T-cell (primary cell): ENCODE measurements around the gene DNMT3L. TPM values are rescaled to one million over a fixed set of nuclear protein-coding genes. Genes with fewer than 3 reads are reported as not detected.
A peak's percentile ranks its signal among the peaks of the same experiment; 100 is the strongest.

Experiments
- ATAC-seq, 4 experiments: fragments of 200-7000 bp in 3 of 4; fragments of 150-1000 bp in 1 of 4; cut with Tn5 transposase; replicated peaks in 1 of 4; 1 replicate in 3 of 4; 2 replicates in 1 of 4; pipeline ENCODE4 v1.10.0; 2021; ENCODE audit warnings: moderate library complexity in 3 of 4, mild to moderate bottlenecking in 2 of 4, moderate number of reproducible peaks in 1 of 4
- CTCF ChIA-PET, 2 donors: fragments of 300-600 bp; sonication (Branson Sonifier 250); formaldehyde crosslinking; loops; one replicate each; lab custom pipeline; 2022; ENCODE audit warnings: antibody characterized with exemption in 2 of 2; lab: Charles Lee
- POLR2A ChIA-PET, 2 donors: fragments of 300-600 bp; sonication (Branson Sonifier 250); formaldehyde crosslinking; loops; one replicate each; lab custom pipeline; 2022; ENCODE audit warnings: antibody characterized with exemption in 2 of 2; lab: Charles Lee
- DNase-seq, 35 experiments: peaks; one replicate each; pipeline versions ENCODE4 v3.0.0 to v3.0.0-alpha.2; 2013 to 2023
- H3K27ac ChIP-seq: one replicate; pipeline ENCODE4 v1.5.1; 2013; ENCODE audit warnings: low read length
- H3K27me3 ChIP-seq, 2 experiments: replicated peaks in 1 of 2; 1 replicate in 1 of 2; 2 replicates in 1 of 2; pipeline versions ENCODE4 v1.6.1 to v1.7.0; 2013; ENCODE audit warnings: low read length in 1 of 2, mixed read lengths in 1 of 2; ENCODE audit not compliant: control insufficient read depth in 2 of 2, insufficient read depth in 2 of 2; ENCODE audit errors: extremely low read depth in 1 of 2
- H3K36me3 ChIP-seq, 2 donors: 1 replicate in 1 of 2; 2 replicates in 1 of 2; pipeline versions ENCODE4 v1.6.1 to v1.7.0; 2013; ENCODE audit warnings: low read length in 1 of 2; ENCODE audit not compliant: control insufficient read depth in 2 of 2, insufficient read depth in 1 of 2; ENCODE audit errors: extremely low read depth in 1 of 2
- H3K4me1 ChIP-seq, 2 experiments: 1 replicate in 1 of 2; 2 replicates in 1 of 2; pipeline versions ENCODE4 v1.6.1 to v1.7.0; 2013; ENCODE audit warnings: low read length in 2 of 2, mixed read lengths in 1 of 2; ENCODE audit not compliant: insufficient read depth in 2 of 2, control insufficient read depth in 1 of 2; ENCODE audit errors: extremely low read depth in 1 of 2
- H3K4me3 ChIP-seq, 2 donors: 1 replicate in 1 of 2; 2 replicates in 1 of 2; pipeline versions ENCODE4 v1.5.1 to v1.7.0; 2013; ENCODE audit warnings: mild to moderate bottlenecking in 2 of 2, low read length in 1 of 2, moderate library complexity in 1 of 2; ENCODE audit not compliant: control insufficient read depth in 1 of 2; ENCODE audit errors: extremely low read depth in 1 of 2
- H3K9me3 ChIP-seq: 2 replicates; pipeline ENCODE4 v1.7.0; 2013
- H3K27ac Mint-ChIP-seq, 2 donors: one replicate each; pipeline ENCODE4 v1.8.0; 2020 to 2021; ENCODE audit warnings: mild to moderate bottlenecking in 2 of 2, mixed read lengths in 2 of 2
- H3K27me3 Mint-ChIP-seq, 2 donors: one replicate each; pipeline ENCODE4 v1.8.0; 2021 to 2022; ENCODE audit warnings: mixed read lengths in 2 of 2
- H3K36me3 Mint-ChIP-seq: one replicate; pipeline ENCODE4 v1.8.0; 2021; ENCODE audit warnings: mixed read lengths
- H3K4me1 Mint-ChIP-seq, 3 donors: one replicate each; pipeline ENCODE4 v1.8.0; 2020 to 2022; ENCODE audit warnings: mixed read lengths in 3 of 3, mild to moderate bottlenecking in 1 of 3
- H3K4me3 Mint-ChIP-seq, 3 donors: one replicate each; pipeline ENCODE4 v1.8.0; 2020 to 2022; ENCODE audit warnings: mild to moderate bottlenecking in 3 of 3, mixed read lengths in 3 of 3, moderate library complexity in 3 of 3
- H3K9me3 Mint-ChIP-seq, 3 donors: one replicate each; pipeline ENCODE4 v1.8.0; 2020 to 2022; ENCODE audit warnings: mixed read lengths in 3 of 3
- WGBS: methylation state at CpG from one replicate; pipeline ENCODE4 v1.1.5; 2013; ENCODE audit warnings: missing lambda C conversion rate; ENCODE audit not compliant: insufficient coverage; 5-methylcytosine and 5-hydroxymethylcytosine counted together
- total RNA-seq, 35 experiments: library from RNA in 6 of 35; stranded (reverse) in 6 of 35; fragments of 120-200 nt in 1 of 35; gene quantifications; one replicate each; pipeline versions ENCODE4 v1.2.1 to v1.2.4 and lab custom pipeline; 2013 to 2026

DNMT3L gene
- total RNA-seq = not detected
- not detected for total RNA-seq (2013)
- total RNA-seq (lab: John Stamatoyannopoulos, UW) = 0 to 0.10 (median 0) reads per million in 29 experiments

DNA sequence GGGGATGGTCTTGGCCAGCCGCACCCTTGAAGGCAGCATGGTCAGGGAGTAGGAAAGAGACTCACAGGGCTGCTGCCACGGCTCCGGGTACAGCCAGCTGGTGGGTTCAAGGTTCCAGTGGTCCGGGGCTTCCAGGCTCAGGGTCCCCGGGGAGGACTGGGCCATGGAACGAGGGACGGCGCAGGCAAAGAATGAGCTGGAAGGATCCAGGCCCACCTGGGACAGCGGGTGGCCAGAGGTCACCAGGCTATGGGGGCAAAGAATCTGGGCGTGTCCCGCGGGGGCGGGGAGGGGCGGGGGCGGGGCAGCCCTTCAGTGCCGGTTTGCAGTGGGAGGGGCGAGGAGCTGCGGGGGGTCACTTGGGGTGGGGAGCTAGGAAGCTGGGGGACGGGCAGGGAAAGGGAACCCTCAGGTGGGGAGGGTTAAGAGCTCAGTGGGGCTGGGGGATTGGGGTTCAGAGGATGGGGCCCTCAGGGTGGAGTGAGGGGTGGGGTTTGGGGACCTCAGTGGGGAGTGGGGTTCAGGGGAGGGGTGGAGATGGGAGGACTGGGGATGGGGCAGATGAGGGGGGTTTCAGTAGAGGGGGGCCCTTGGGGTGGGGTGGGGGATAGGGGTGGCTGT is at the start of gene DNMT3L:
DNMT3L (minus strand) TSS at position 223 of the 621 bp plus-strand sequence. CDS start 638 bp downstream, outside the sequence.
- no peak within 1 kb of the TSS for H3K4me3 Mint-ChIP-seq
- Histone ChIP-seq H3K27ac (no peak within 1 kb of the TSS), H3K27me3 (peaks cover 0 to 19% of the 10 kb centered on the region in 2 experiments), H3K9me3 (no peaks in the 10 kb centered on the region), H3K4me3 (no peak within 1 kb of the TSS), H3K4me1 (no peaks in the 10 kb centered on the region), H3K36me3 (no peaks in the 10 kb centered on the region)
- 90% methylated on average over 15 of the region's 19 CpGs for WGBS
- ATAC-seq = no peak
- no peaks in the 10 kb centered on the region for H3K4me1 Mint-ChIP-seq
- H3K27me3 Mint-ChIP-seq = no peaks in the 10 kb centered on the region
- CTCF ChIA-PET = interaction anchor here in 1 of 2 donors (0.6 kb wide), 1 partner anchor 501 kb away, joined by 6 read pairs; no protein-coding TSS in a partner anchor
- POLR2A ChIA-PET = no interaction called here
- no peak for DNase-seq
- no peak within 1 kb of the TSS for H3K27ac Mint-ChIP-seq
- H3K36me3 Mint-ChIP-seq = no peaks in the 10 kb centered on the region
- no peaks in the 10 kb centered on the region for H3K9me3 Mint-ChIP-seq

GRCh38 chr21:44310628-44311507 is 49.2 kb upstream of the DNMT3L start:
- CTCF ChIA-PET = interaction anchor here in 1 of 2 donors (0.5 kb wide), 1 partner anchor 586 kb away, joined by 6 read pairs; no protein-coding TSS in a partner anchor
- Mint-ChIP-seq H3K9me3 (no peaks in the 10 kb centered on the region), H3K36me3 (peaks cover 13% of the 10 kb centered on the region), H3K27me3 (no peaks in the 10 kb centered on the region), H3K4me3 (no peak overlapping the region), H3K27ac (no peak overlapping the region), H3K4me1 (peaks cover 0 to 11% (median 5%) of the 10 kb centered on the region in 3 donors)
- 97% methylated on average over 27 of the region's 28 CpGs for WGBS
- Histone ChIP-seq H3K4me3 (no peak overlapping the region), H3K36me3 (peaks cover 36 to 74% of the 10 kb centered on the region in 2 donors), H3K27ac (no peak overlapping the region), H3K4me1 (no peaks in the 10 kb centered on the region), H3K9me3 (no peaks in the 10 kb centered on the region), H3K27me3 (no peaks in the 10 kb centered on the region)
- ATAC-seq = no peak
- DNase-seq = no peak
- POLR2A ChIA-PET = no interaction called here

- ATAC-seq (no peak), DNase-seq (no peak)
- no peak overlapping the region for H3K27ac ChIP-seq
- ChIA-PET POLR2A (no interaction called here), CTCF (no interaction called here)
- no peaks in the 10 kb centered on the region for H3K9me3 Mint-ChIP-seq
- H3K4me1 ChIP-seq = peaks cover 11 to 30% of the 10 kb centered on the region in 2 experiments
- no peak overlapping the region for H3K4me3 Mint-ChIP-seq
- H3K36me3 Mint-ChIP-seq = peaks cover 13% of the 10 kb centered on the region
- H3K27me3 Mint-ChIP-seq = no peaks in the 10 kb centered on the region
- H3K4me3 ChIP-seq = no peak overlapping the region
- WGBS = 95% methylated on average over 11 of the region's 21 CpGs
- H3K27me3 ChIP-seq = no peaks in the 10 kb centered on the region
- H3K36me3 ChIP-seq = peaks cover 26 to 42% of the 10 kb centered on the region in 2 donors
- H3K4me1 Mint-ChIP-seq = peaks cover 24 to 37% (median 28%) of the 10 kb centered on the region in 3 donors
- no peak overlapping the region for H3K27ac Mint-ChIP-seq
- H3K9me3 ChIP-seq = no peaks in the 10 kb centered on the region
Observed at GRCh38 chr21:44306936-44307704, 45.4 kb upstream of the DNMT3L start.

- peaks cover 38 to 51% (median 43%) of the 10 kb centered on the region in 3 donors for H3K4me1 Mint-ChIP-seq
- ATAC-seq (no peak), DNase-seq (no peak)
- H3K27me3 Mint-ChIP-seq = no peaks in the 10 kb centered on the region
- peaks cover 12 to 44% of the 10 kb centered on the region in 2 experiments for H3K4me1 ChIP-seq
- H3K4me3 ChIP-seq = no peak overlapping the region
- CTCF ChIA-PET = no interaction called here
- POLR2A ChIA-PET = no interaction called here
- no peaks in the 10 kb centered on the region for H3K9me3 ChIP-seq
- WGBS = 84% methylated on average over 8 of the region's 9 CpGs
- no peak overlapping the region for H3K4me3 Mint-ChIP-seq
- H3K36me3 ChIP-seq = peaks cover 12 to 29% of the 10 kb centered on the region in 2 donors
- peaks cover 3% of the 10 kb centered on the region for H3K36me3 Mint-ChIP-seq
- H3K27me3 ChIP-seq = no peaks in the 10 kb centered on the region
- no peak overlapping the region for H3K27ac ChIP-seq
- H3K27ac Mint-ChIP-seq = no peak overlapping the region
- H3K9me3 Mint-ChIP-seq = no peaks in the 10 kb centered on the region
Observed at GRCh38 chr21:44305691-44306090, 44.0 kb upstream of the DNMT3L start.

- Mint-ChIP-seq H3K36me3 (peaks cover 3% of the 10 kb centered on the region), H3K9me3 (no peaks in the 10 kb centered on the region), H3K27me3 (no peaks in the 10 kb centered on the region), H3K27ac (peak overlapping the region; percentile 65 to 69), H3K4me1 (peaks cover 38 to 53% (median 44%) of the 10 kb centered on the region in 3 donors), H3K4me3 (peak overlapping the region in 1 of 3 donors; percentile 30)
- 90% methylated on average over 4 of the region's 8 CpGs for WGBS
- DNase-seq (peak in 28 of 35 experiments; percentile 24 to 65 (median 36)), ATAC-seq (peak in 1 of 4 experiments; percentile 58)
- no peak overlapping the region for H3K4me3 ChIP-seq
- H3K4me1 ChIP-seq = peaks cover 13 to 47% of the 10 kb centered on the region in 2 experiments
- ChIA-PET POLR2A (no interaction called here), CTCF (interaction anchor here in 1 of 2 donors (0.6 kb wide), 1 partner anchor 29 kb away, joined by 3 read pairs; no protein-coding TSS in a partner anchor)
- peaks cover 8 to 22% of the 10 kb centered on the region in 2 donors for H3K36me3 ChIP-seq
- H3K27ac ChIP-seq = no peak overlapping the region
- no peaks in the 10 kb centered on the region for H3K9me3 ChIP-seq
- no peaks in the 10 kb centered on the region for H3K27me3 ChIP-seq
Observed at GRCh38 chr21:44304877-44305293, 43.2 kb upstream of the DNMT3L start.
